ENCODE measurements around the gene SHISA9. TPM values are rescaled to one million over a fixed set of nuclear protein-coding genes. Genes with fewer than 3 reads are reported as not detected.

The SHISA9 gene
- total RNA-seq, 1 experiment from 2014 or later: not detected

DNA sequence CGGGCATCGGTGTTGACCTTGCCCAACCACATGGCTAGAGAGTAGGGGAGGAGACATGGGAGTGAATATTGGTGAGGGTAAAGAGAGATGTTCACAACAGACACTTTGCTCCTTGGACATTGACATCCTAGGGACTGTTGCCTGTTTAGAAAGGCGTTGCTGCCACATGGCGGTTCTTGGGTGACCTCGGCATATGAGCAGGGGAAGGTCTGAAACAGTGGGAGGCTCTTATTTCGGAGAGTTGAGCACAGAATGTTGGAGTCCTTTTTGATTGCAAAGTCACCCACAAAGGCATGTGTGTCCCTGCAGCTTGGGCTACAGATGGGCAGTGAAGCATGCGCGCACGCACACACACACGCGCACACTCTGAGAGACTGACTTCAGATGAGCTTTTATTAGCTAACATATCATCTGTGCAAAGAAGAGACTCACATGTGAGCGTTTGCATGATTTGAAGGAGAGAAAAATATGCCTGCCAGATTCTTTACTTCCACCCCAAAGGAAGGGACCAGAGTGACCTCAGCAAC, 104.4 kb downstream of the SHISA9 start:
- no TSS peak for BruUV-seq (replicated peaks)
- no peak for TF ChIP-seq ZFX (IDR thresholded peaks at IDR 0.05)
- TF ChIP-seq, protein P1, sequence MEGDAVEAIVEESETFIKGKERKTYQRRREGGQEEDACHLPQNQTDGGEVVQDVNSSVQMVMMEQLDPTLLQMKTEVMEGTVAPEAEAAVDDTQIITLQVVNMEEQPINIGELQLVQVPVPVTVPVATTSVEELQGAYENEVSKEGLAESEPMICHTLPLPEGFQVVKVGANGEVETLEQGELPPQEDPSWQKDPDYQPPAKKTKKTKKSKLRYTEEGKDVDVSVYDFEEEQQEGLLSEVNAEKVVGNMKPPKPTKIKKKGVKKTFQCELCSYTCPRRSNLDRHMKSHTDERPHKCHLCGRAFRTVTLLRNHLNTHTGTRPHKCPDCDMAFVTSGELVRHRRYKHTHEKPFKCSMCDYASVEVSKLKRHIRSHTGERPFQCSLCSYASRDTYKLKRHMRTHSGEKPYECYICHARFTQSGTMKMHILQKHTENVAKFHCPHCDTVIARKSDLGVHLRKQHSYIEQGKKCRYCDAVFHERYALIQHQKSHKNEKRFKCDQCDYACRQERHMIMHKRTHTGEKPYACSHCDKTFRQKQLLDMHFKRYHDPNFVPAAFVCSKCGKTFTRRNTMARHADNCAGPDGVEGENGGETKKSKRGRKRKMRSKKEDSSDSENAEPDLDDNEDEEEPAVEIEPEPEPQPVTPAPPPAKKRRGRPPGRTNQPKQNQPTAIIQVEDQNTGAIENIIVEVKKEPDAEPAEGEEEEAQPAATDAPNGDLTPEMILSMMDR (IDR thresholded peaks at IDR 0.05 in 2 of 3, conservative IDR thresholded peaks at IDR 0.05 in 1 of 3; ENCODE audit: borderline replicate concordance in 1 of 3, insufficient read depth in 1 of 3, low read depth in 2 of 3, low read length in 2 of 3): no peak
- DNase-seq (ENCODE audit: low read depth, low spot score) (no peak), ATAC-seq (no peak)
- Histone ChIP-seq H3K4me1 (ENCODE audit: control insufficient read depth in 1 of 2, insufficient read depth in 2 of 2, low read length in 2 of 2) (no peaks in the 10 kb centered on the region), H4K20me1 (ENCODE audit: insufficient read depth) (no peaks in the 10 kb centered on the region), H3K27me3 (ENCODE audit: insufficient read depth, low read length) (0 out of 2 replicates have a peak, but pooled peaks cover 3% of the 10 kb centered on the region), H3K36me3 (ENCODE audit: control insufficient read depth in 1 of 2, insufficient read depth in 2 of 2, low read length in 2 of 2) (no peaks in the 10 kb centered on the region), H3K4me2 (ENCODE audit: low read length) (no peak overlapping the region), H3K4me3 (replicated peaks in 1 of 2; ENCODE audit: low read depth in 1 of 2, low read length in 2 of 2) (no peak overlapping the region), H3K79me2 (ENCODE audit: insufficient read depth, low read length) (no peaks in the 10 kb centered on the region), H3K27ac (ENCODE audit: low read depth, low read length) (no peak overlapping the region), H3K9me2 (ENCODE audit: insufficient read depth) (no peaks in the 10 kb centered on the region), H3K9ac (ENCODE audit: low read length) (no peak overlapping the region), H2AFZ (ENCODE audit: low read depth, low read length, poor library complexity, severe bottlenecking) (no peak overlapping the region), H3K9me3 (ENCODE audit: control insufficient read depth in 1 of 2, insufficient read depth in 1 of 2, low read depth in 1 of 2, low read length in 2 of 2) (no peaks in the 10 kb centered on the region)
- intact Hi-C loops (cut with micrococcal nuclease): no loop called here
- ChIA-PET POLR2A (no interaction called here), RAD21 (ENCODE audit: low non-redundant PET in 1 of 2, low total read pairs in 2 of 2, uncharacterized antibody in 2 of 2, unreplicated experiment in 2 of 2) (no interaction called here), CTCF (no interaction called here)

DNA sequence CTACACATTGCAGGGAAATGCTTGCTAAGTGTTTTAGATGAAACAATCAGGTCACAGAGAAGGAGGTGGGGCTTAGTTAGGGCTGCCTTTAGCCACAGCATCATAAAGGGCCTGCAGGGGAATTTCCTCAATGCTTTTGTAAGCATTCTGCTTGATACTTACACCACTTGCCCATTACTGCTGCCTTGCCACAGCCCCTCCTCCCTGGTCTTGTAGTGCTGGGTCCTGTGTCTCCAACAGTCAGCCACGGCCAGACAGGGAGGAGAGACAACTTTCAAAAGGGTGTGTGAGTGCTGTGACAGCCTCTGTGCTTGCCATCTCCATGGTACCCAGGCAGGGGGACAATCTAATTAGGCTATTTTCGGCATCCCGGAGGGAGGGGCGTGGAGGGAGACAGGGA, 111.2 kb downstream of the SHISA9 start:
- no peak overlapping the region for H3K4me3 ChIP-seq (replicated peaks in 1 of 2; ENCODE audit: low read depth in 1 of 2, low read length in 2 of 2)
- H3K4me1 ChIP-seq (ENCODE audit: control insufficient read depth in 1 of 2, insufficient read depth in 2 of 2, low read length in 2 of 2): no peaks in the 10 kb centered on the region
- no peak overlapping the region for H3K9ac ChIP-seq (ENCODE audit: low read length)
- RAD21 ChIA-PET (ENCODE audit: low non-redundant PET in 1 of 2, low total read pairs in 2 of 2, uncharacterized antibody in 2 of 2, unreplicated experiment in 2 of 2): no interaction called here
- no peak for DNase-seq (ENCODE audit: low read depth, low spot score)
- intact Hi-C loops (cut with micrococcal nuclease): no loop called here
- BruUV-seq (replicated peaks): no TSS peak
- H3K4me2 ChIP-seq (ENCODE audit: low read length): no peak overlapping the region
- H3K79me2 ChIP-seq (ENCODE audit: insufficient read depth, low read length): no peaks in the 10 kb centered on the region
- POLR2A ChIA-PET: no interaction called here
- H3K36me3 ChIP-seq (ENCODE audit: control insufficient read depth in 1 of 2, insufficient read depth in 2 of 2, low read length in 2 of 2): no peaks in the 10 kb centered on the region
- no peaks in the 10 kb centered on the region for H3K9me2 ChIP-seq (ENCODE audit: insufficient read depth)
- ATAC-seq: no peak
- no peaks in the 10 kb centered on the region for H4K20me1 ChIP-seq (ENCODE audit: insufficient read depth)
- no peak overlapping the region for H2AFZ ChIP-seq (ENCODE audit: low read depth, low read length, poor library complexity, severe bottlenecking)
- H3K27ac ChIP-seq (ENCODE audit: low read depth, low read length): no peak overlapping the region
- no peaks in the 10 kb centered on the region for H3K9me3 ChIP-seq (ENCODE audit: control insufficient read depth in 1 of 2, insufficient read depth in 1 of 2, low read depth in 1 of 2, low read length in 2 of 2)
- CTCF ChIA-PET: no interaction called here
- H3K27me3 ChIP-seq (ENCODE audit: insufficient read depth, low read length): 0 out of 2 replicates have a peak, but pooled peaks cover 3% of the 10 kb centered on the region
- TF ChIP-seq ELF1 (IDR thresholded peaks at IDR 0.05; ENCODE audit: borderline replicate concordance, low read depth) (no peak), POLR2AphosphoS5 (IDR thresholded peaks at IDR 0.05; ENCODE audit: low read depth, low read length) (no peak), CBX3 (IDR thresholded peaks at IDR 0.05; ENCODE audit: low read depth) (no peak), ZNF274 (IDR thresholded peaks at IDR 0.05; ENCODE audit: low read depth, low read length) (no peak), EGR1 (IDR thresholded peaks at IDR 0.05; ENCODE audit: low read depth) (no peak), EZH2phosphoT487 (IDR thresholded peaks at IDR 0.05; ENCODE audit: borderline replicate concordance) (no peak), YY1 (IDR thresholded peaks at IDR 0.05; ENCODE audit: extremely low read depth, insufficient replicate concordance, low read depth, low read length) (no peak), RAD21 (IDR thresholded peaks at IDR 0.05; ENCODE audit: low read depth) (no peak), JUND (IDR thresholded peaks at IDR 0.05) (no peak)
- TF ChIP-seq, protein P2, sequence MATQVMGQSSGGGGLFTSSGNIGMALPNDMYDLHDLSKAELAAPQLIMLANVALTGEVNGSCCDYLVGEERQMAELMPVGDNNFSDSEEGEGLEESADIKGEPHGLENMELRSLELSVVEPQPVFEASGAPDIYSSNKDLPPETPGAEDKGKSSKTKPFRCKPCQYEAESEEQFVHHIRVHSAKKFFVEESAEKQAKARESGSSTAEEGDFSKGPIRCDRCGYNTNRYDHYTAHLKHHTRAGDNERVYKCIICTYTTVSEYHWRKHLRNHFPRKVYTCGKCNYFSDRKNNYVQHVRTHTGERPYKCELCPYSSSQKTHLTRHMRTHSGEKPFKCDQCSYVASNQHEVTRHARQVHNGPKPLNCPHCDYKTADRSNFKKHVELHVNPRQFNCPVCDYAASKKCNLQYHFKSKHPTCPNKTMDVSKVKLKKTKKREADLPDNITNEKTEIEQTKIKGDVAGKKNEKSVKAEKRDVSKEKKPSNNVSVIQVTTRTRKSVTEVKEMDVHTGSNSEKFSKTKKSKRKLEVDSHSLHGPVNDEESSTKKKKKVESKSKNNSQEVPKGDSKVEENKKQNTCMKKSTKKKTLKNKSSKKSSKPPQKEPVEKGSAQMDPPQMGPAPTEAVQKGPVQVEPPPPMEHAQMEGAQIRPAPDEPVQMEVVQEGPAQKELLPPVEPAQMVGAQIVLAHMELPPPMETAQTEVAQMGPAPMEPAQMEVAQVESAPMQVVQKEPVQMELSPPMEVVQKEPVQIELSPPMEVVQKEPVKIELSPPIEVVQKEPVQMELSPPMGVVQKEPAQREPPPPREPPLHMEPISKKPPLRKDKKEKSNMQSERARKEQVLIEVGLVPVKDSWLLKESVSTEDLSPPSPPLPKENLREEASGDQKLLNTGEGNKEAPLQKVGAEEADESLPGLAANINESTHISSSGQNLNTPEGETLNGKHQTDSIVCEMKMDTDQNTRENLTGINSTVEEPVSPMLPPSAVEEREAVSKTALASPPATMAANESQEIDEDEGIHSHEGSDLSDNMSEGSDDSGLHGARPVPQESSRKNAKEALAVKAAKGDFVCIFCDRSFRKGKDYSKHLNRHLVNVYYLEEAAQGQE (IDR thresholded peaks at IDR 0.05; ENCODE audit: low read depth): no peak
- TF ChIP-seq, protein P3, sequence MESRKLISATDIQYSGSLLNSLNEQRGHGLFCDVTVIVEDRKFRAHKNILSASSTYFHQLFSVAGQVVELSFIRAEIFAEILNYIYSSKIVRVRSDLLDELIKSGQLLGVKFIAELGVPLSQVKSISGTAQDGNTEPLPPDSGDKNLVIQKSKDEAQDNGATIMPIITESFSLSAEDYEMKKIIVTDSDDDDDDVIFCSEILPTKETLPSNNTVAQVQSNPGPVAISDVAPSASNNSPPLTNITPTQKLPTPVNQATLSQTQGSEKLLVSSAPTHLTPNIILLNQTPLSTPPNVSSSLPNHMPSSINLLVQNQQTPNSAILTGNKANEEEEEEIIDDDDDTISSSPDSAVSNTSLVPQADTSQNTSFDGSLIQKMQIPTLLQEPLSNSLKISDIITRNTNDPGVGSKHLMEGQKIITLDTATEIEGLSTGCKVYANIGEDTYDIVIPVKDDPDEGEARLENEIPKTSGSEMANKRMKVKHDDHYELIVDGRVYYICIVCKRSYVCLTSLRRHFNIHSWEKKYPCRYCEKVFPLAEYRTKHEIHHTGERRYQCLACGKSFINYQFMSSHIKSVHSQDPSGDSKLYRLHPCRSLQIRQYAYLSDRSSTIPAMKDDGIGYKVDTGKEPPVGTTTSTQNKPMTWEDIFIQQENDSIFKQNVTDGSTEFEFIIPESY (IDR thresholded peaks at IDR 0.05; ENCODE audit: extremely low read depth, insufficient replicate concordance, low read length): no peak
